Renal cortex interstitium (tissue), 11 donors: Measurements from ENCODE around the gene RILPL1. TPM values are rescaled to one million over a fixed set of nuclear protein-coding genes. Genes with fewer than 3 reads are reported as not detected.
A peak's percentile ranks its signal among the peaks of the same experiment; 100 is the strongest.
"Not testable (repeated sequence)": the region's sequence is repeated elsewhere in the genome, so short reads cannot be mapped to it uniquely, and the experiment has no call there.

ENCODE experiments used
- DNase-seq, 11 donors: peaks; one replicate each; pipeline ENCODE4 v3.0.0-alpha.2; 2013; ENCODE audit warnings: low read depth in 9 of 11, low spot score in 4 of 11; ENCODE audit errors: extremely low read depth in 1 of 11
- polyA plus RNA-seq, 3 donors: library from polyadenylated mRNA; unstranded; fragments of 120-200 nt; gene quantifications; one replicate each; pipeline ENCODE4 v1.2.1, GENCODE V29; 2013; ENCODE audit not compliant: insufficient read length in 3 of 3

RILPL1 gene
- polyA plus RNA-seq, 3 donors = 15.0 to 23.4 (median 20.5) TPM

DNA sequence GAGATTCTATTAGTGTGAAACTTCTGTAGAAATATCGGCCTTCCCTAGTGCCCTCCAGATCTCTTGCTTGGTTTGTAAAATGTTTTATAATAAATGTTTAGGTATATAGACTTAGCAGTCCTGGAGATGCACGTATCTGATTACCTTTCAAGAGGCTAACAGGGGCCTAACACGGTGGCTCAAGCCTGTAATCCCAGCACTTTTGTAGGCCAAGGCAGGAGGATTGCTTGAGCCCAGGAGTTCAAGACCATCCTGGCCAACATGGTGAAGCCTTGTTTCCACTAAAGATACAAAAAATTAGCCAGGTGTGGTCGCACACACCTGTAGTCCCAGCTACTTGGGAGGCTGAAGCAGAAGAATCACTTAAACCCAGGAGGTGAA lies 87.2 kb downstream of the RILPL1 start:
- no peak for DNase-seq

DNA sequence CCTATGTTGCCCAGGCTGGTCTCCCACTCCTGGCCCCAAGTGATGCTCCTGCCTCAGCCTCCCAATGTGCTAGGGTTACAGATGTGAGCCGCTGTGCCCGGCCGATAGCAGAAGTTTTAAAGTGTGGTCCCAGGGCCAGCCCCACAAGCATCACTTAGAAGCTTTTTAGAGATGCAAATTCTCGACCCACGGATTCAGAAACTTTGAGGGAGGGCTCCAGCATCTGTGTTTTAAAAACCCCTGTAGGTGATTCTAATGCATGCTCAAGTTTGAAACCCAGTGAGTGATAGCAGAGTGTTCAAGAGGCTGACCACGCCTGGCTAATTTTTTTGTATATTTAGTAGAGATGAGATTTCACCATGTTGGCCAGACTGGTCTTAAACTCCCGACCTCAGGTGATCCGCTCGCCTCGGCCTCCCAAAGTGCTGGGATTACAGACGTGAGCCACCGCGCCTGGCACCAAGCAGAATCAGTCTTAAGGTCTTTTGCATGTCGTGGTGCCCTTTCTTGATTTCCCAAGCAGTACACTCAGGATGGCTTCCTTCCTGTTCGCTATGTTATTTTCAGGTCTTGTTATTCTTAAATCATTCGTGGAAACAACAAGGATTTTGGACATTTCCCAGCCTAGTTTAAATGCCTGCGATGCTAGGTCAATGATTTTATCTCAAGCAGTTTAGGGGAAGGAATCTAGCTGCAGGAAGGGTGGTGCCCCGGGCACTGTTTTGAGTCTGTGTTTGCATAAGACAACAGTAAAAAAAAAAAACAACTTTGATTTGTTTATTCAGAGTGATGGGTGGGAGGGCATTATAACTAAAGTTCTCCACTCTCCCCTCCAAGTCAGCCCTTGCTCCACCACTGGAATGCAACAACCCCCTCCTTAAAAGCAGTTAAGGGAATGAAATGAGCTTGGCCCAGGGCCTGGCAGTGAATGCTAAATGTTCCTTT lies 87.9 kb downstream of the RILPL1 start:
- no peak for DNase-seq

GRCh38 chr12:123444092-123445026 lies 89.2 kb downstream of the RILPL1 start:
- no peak for DNase-seq

GRCh38 chr12:123442774-123443173 lies 90.7 kb downstream of the RILPL1 start:
- DNase-seq = no peak

GRCh38 chr12:123441523-123442164 lies 91.9 kb downstream of the RILPL1 start:
- DNase-seq = no peak

DNA sequence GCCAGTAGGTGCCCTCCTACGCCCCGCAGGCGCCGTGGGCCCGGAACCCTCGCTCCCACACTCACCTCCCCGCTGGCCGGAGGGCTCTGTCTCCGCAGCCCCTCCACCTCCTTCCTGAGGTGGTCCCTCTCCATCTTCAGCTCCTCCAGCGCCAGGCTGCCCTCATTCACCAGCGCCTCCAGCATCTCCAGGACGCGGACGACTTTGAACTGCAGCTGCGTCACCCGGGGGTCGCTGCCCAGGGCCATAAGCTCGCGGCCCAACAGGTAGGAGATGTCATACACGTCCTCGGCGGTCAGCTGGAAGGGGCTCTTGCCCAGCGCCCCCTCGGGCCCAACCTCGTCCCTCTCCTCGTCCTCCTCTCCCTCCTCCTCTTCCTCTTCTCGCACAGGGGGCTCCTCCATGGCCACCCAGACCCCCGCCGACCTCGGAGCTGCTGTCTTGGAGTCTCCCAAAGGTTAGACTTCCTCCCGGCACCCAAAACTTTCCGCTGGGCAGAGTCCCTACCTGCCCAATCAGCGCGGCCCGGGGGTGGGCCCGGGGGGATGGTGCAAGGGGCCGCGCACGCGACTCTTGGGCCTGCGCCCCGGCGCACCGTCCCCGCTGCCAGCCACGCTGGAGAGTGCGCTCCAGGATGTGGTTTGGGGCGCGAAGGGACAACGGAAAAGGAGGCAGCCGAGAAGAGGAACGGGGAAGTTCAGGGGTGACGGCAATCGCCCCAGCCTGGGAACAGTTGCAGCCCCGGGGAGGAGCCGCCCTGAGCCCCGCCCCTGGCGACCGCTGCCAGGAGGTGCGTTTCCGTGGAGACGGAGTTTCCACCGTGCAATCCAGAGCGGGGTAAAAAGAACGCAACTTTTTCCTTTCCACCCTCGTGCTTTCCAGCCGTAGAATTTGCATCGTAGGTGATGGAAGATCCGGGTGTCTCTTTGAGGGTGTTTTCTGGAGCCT lies 97.2 kb downstream of the RILPL1 start, which contains the start of gene RILPL2:
RILPL2 (minus strand) TSS at position 668 of the 948 bp plus-strand sequence; CDS start at position 404, 264 bp downstream.
- DNase-seq = peak in 6 of 11 donors; percentile 59 to 72 (median 64)

DNA sequence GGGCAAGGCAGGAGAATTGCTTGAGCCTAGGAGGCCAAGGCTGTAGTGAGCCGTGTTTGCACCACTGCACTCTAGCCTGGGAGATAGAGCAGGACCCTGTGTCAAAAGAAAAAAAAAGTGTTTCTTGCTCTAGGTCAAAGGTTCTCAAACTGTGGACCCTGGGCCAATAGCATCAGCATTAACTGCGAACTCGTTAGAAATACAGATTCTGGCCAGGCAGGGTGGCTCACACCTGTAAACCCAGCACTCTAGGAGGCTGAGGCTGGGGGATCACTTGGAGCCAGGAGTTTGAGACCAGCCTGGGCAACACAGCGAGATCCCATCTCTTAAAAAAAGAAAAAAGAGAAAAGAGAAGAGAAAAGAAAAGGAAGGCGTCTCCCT lies 97.9 kb downstream of the RILPL1 start:
- DNase-seq = no peak

- no peak for DNase-seq
Observed at GRCh38 chr12:123433615-123434014, 99.9 kb downstream of the RILPL1 start.

GRCh38 chr12:123431951-123432817 lies 101.3 kb downstream of the RILPL1 start:
- not testable (repeated sequence) for DNase-seq

DNA sequence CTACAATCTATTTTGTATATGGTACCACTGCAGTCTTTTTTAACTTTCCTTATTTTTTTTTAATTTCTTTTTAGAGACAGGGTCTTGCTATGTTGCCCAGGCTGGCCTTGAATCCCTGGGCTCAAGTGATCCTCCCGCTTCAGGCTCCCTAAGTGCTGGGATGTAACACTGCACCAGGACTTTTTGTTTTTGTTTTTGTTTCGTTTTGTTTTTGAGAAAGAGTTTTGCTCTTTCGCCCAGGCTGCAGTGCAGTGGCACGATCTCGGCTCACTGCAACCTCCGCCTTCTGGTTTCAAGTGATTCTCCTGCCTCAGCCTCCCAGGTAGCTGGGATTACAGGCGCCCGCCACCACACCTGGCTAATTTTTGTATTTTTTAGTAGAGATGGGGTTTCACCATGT lies 104.4 kb downstream of the RILPL1 start:
- DNase-seq = not testable (repeated sequence)

DNA sequence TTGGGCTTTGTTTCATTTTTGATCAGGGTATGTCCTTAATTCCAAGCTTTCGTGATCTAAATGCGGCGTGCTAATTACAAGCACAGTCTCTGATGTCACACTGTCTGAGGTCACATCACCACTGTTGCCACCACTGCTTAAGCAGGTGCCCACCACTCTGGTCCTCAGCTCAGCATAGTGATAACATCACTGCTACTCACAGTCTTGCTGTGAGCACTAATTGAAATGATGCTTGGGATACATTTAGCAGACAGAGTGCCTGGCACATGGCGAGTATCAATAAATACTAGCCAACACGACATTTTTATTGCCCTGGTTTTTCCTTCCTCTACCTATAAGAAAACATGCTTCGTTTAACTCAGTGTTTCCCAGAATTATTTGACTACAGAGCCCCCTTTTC lies 104.9 kb downstream of the RILPL1 start:
- no peak for DNase-seq

DNA sequence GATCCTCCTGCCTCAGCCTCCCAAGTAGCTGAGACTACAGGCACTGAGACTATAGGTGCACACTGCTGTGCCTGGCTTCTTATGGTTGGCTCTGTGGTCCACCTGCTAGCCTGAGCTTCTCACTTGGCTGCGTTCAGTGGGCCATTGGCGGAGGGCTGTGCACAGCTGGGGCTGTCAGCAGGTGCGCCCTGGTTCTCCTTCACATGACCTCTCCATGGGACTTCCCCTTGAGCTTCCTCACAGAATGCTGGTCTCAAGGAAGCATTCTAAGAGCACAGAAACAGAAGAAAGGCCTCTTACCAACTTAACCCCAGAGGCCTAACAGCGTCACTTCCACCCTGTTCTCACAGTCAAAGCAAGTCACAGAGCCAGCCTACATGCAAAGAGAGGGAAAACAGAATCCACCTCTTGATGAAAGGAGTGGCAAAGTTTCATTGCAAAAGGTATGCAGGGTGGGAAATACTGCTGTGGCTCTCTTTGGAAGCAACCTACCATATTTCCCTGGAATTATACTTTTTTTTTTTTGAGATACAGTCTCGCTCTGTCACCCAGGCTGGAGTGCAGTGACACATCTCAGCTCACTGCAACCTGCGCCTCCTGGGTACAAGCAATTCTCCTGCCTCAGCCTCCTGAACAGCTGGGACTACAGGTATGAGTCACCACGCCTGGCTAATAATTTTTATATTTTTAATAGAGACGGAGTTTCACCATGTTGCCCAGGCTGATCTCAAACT lies 106.3 kb downstream of the RILPL1 start:
- no peak for DNase-seq

DNA sequence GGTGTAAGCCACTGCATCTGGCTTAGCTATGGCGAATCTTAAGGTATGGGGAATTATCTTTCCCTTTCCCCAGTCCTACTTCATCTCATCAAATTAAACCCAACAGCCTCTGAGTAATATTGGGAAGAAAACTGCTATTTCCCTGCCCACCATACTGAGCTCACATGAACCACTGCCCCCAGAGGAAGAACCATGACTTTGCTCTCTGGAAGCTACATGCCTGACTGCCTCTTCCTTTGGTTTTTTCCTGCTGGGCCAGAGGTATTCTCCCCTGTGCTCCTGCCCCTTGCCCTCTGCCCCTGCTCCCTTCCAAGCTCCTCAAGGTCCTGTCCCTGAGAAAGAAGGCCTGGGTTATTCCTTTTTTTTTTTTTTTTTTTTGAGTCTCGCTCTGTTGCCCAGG lies 112.2 kb downstream of the RILPL1 start:
- DNase-seq = no peak
